Stomach (tissue), 4 donors: ENCODE results near the gene RET.

Experiments used
- EP300 ChIP-seq: sonication (generic); formaldehyde crosslinking; IDR thresholded peaks from one replicate; pipeline ENCODE4 v1.6.1; 2017; ENCODE audit warnings: antibody characterized with exemption
- TF ChIP-seq, protein P1 (sequence below), 7 experiments: fragments of 450-650 bp in 4 of 7; fragments of 200-600 bp in 3 of 7; sonication (generic) in 3 of 7; IDR thresholded peaks; one replicate each; pipeline ENCODE4 v1.5.1; 2016 to 2019; ENCODE audit warnings: antibody characterized with exemption in 7 of 7, control low read depth in 2 of 7, mild to moderate bottlenecking in 1 of 7

DNA sequence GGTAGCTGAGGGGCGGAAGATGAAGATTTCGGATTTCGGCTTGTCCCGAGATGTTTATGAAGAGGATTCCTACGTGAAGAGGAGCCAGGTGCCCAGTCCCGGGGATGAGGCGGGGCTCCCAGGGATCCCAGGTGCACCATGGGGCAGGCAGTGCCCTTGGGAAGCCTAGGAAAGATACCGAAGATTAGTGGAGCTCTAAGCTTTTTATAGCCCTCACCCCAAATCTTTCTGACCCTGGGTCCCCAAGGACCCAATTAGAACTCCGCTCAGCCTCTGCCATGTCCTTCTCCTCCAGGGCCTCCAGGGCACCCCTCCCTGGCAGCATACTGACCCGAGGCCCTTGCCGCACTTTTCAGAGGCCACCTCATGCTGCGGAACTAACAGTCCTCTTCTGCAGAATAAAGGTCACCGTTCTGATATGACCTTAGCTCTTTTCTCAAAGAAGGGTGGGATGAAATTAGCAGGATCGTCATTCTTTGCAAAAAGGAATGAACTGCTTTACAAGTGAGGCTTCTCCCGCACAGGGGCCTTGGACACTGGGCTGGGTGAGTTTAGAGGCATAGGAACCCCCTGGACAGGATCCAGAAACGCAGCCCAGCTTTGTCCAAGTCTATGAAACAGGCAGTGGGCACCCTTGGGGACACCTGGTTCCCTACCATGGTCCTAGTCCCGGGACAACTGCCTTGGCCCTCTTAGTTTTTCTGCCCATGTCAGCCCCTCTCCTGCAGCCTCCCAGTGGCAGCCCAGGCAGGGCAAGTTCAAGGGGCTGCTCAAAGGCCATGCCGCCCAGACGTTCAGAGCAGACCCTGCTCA, 43.5 kb downstream of the RET start:
- no peak for TF ChIP-seq EP300
- TF ChIP-seq, protein P1, sequence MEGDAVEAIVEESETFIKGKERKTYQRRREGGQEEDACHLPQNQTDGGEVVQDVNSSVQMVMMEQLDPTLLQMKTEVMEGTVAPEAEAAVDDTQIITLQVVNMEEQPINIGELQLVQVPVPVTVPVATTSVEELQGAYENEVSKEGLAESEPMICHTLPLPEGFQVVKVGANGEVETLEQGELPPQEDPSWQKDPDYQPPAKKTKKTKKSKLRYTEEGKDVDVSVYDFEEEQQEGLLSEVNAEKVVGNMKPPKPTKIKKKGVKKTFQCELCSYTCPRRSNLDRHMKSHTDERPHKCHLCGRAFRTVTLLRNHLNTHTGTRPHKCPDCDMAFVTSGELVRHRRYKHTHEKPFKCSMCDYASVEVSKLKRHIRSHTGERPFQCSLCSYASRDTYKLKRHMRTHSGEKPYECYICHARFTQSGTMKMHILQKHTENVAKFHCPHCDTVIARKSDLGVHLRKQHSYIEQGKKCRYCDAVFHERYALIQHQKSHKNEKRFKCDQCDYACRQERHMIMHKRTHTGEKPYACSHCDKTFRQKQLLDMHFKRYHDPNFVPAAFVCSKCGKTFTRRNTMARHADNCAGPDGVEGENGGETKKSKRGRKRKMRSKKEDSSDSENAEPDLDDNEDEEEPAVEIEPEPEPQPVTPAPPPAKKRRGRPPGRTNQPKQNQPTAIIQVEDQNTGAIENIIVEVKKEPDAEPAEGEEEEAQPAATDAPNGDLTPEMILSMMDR (IDR thresholded peaks at IDR 0.05), result no peak
